Pancreas (tissue), 10 donors: ENCODE data around the gene HS6ST1. TPM values are rescaled to one million over a fixed set of nuclear protein-coding genes. Genes with fewer than 3 reads are reported as not detected.

Experiments used
- ATAC-seq, 4 donors: fragments of 200-7000 bp; cut with Tn5 transposase; one replicate each; pipeline versions ENCODE4 v1.8.0 to v1.9.1; 2020; ENCODE audit warnings: mild to moderate bottlenecking in 4 of 4, moderate library complexity in 4 of 4
- DNase-seq, 6 donors: peaks; one replicate each; pipeline ENCODE4 v3.0.0-alpha.2; 2020
- FAIRE-seq: peaks from 2 replicates; lab custom pipeline; 2012; peaks lifted over from hg19 to GRCh38; lab: Jason Lieb, UNC
- H3K27ac ChIP-seq, 4 donors: fragments of 200-600 bp; sonication (generic); 1 replicate in 3 of 4; 2 replicates in 1 of 4; pipeline versions ENCODE4 v1.5.0 to v1.8.0; 2020
- H3K27me3 ChIP-seq, 4 donors: fragments of 200-600 bp; one replicate each; pipeline ENCODE4 v1.8.0; 2021
- H3K36me3 ChIP-seq, 3 donors: fragments of 200-600 bp; sonication (generic) in 1 of 3; one replicate each; pipeline versions ENCODE4 v1.5.0 to v1.8.0; 2020 to 2021
- H3K4me1 ChIP-seq, 3 donors: fragments of 200-600 bp; one replicate each; pipeline ENCODE4 v1.8.0; 2021
- H3K4me3 ChIP-seq, 4 donors: fragments of 200-600 bp; sonication (generic) in 2 of 4; one replicate each; pipeline versions ENCODE4 v1.5.0 to v1.8.0; 2020 to 2021
- H3K9me3 ChIP-seq, 4 donors: fragments of 200-600 bp; one replicate each; pipeline ENCODE4 v1.8.0; 2021
- WGBS, 2 donors: extraction: QIAGEN DNeasy Blood & Tissue Kit; methylation state at CpG; one replicate each; pipeline ENCODE4 v1.1.7; 2013; 5-methylcytosine and 5-hydroxymethylcytosine counted together
- intact Hi-C, 3 donors: fragments of 100-400 bp; cut with DNase I; formaldehyde crosslinking; loops; one replicate each; pipeline versions ENCODE4 v1.11.1 to v1.14.2; 2022
- polyA plus RNA-seq, 2 donors: library from polyadenylated mRNA; stranded (reverse); fragments of 200-250 nt; gene quantifications; one replicate each; pipeline ENCODE4 v1.2.3, GENCODE V29; 2013
- total RNA-seq, 6 donors: library from RNA; stranded (reverse); fragmentation: NEBNext Ultra II Directional in 4 of 6; extraction: Animal tissue kit (Norgen Biotek cat#: 25700) in 4 of 6; gene quantifications; one replicate each; pipeline versions ENCODE4 v1.2.1 to v1.2.4, GENCODE V29; 2021 to 2023
- TF ChIP-seq, protein P1 (sequence below), 4 donors: fragments of 200-600 bp; sonication (generic) in 3 of 4; IDR thresholded peaks; one replicate each; pipeline versions ENCODE4 v1.5.0 to v1.8.0; 2021; ENCODE audit warnings: antibody characterized with exemption in 4 of 4
- donor health status: healthy with polysubstance abuse.
- donor health status: DM: no; HTN: no; CAD: no; lungs with moderate emphysema.
- donor health status: DM: no; HTN: no; CAD: no.
- donor health status: control.
- donor health status: control.
- donor health status: Bipolar disorder and iron deficiency.
- donor health status: DM: yes; HTN: yes; CAD: no.
- donor health status: DM: no; HTN: no; CAD: no.
- donor health status: DM: no; HTN: no; CAD: no.
- donor health status: DM: yes; HTN: yes; CAD: no.

HS6ST1 gene
- total and polyA plus RNA-seq, 8 donors, result 20.7 to 47.8 (median 25.5) TPM

- H3K27ac ChIP-seq, result no peak overlapping the region
- H3K36me3 ChIP-seq, result no peaks in the 10 kb centered on the region
- H3K27me3 ChIP-seq, result no peaks in the 10 kb centered on the region
- DNase-seq, result no peak
- WGBS, 2 donors, result 89 to 96% methylated on average over 1 of the region's 1 CpG
- TF ChIP-seq, protein P1, sequence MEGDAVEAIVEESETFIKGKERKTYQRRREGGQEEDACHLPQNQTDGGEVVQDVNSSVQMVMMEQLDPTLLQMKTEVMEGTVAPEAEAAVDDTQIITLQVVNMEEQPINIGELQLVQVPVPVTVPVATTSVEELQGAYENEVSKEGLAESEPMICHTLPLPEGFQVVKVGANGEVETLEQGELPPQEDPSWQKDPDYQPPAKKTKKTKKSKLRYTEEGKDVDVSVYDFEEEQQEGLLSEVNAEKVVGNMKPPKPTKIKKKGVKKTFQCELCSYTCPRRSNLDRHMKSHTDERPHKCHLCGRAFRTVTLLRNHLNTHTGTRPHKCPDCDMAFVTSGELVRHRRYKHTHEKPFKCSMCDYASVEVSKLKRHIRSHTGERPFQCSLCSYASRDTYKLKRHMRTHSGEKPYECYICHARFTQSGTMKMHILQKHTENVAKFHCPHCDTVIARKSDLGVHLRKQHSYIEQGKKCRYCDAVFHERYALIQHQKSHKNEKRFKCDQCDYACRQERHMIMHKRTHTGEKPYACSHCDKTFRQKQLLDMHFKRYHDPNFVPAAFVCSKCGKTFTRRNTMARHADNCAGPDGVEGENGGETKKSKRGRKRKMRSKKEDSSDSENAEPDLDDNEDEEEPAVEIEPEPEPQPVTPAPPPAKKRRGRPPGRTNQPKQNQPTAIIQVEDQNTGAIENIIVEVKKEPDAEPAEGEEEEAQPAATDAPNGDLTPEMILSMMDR (IDR thresholded peaks at IDR 0.05), result no peak
- peaks cover 0 to 11% (median 11%) of the 10 kb centered on the region in 3 donors for H3K4me1 ChIP-seq
- H3K4me3 ChIP-seq, result no peak overlapping the region
- FAIRE-seq, result no peak
- H3K9me3 ChIP-seq, result no peaks in the 10 kb centered on the region
- no peak for ATAC-seq
- intact Hi-C loops, result no loop called here
These were observed 24.8 kb upstream of the HS6ST1 start for GRCh38 chr2:128343459-128343858.

DNA sequence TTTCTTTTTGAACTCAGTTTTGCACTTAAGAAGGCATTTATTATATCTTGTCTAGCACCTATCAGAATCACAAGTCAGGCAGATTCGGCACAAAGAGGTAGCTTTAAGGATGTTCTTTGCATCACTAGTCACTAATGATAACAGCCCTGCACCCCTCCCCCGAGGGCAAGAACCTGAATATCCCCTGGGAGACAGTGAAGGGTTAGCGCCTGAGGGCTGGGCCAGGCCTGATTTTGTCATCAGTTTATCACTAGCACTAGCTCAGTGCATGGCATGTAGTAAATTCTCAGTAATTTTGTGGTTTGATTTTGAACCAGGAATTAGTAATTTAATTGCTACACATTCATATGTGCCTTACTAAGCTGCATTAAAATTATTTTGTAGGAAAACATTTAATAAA is 23.9 kb upstream of the HS6ST1 start:
- WGBS, 2 donors, result 82 to 85% methylated on average over 3 of the region's 3 CpGs
- H3K27me3 ChIP-seq, result no peaks in the 10 kb centered on the region
- TF ChIP-seq, protein P1 (IDR thresholded peaks at IDR 0.05), result no peak
- no peak overlapping the region for H3K27ac ChIP-seq
- H3K4me1 ChIP-seq, result peaks cover 0 to 2% (median 2%) of the 10 kb centered on the region in 3 donors
- intact Hi-C loops, result no loop called here
- no peaks in the 10 kb centered on the region for H3K36me3 ChIP-seq
- no peaks in the 10 kb centered on the region for H3K9me3 ChIP-seq
- ATAC-seq (no peak), FAIRE-seq (no peak), DNase-seq (no peak)
- H3K4me3 ChIP-seq, result no peak overlapping the region

GRCh38 chr2:128341621-128342020 is 23.0 kb upstream of the HS6ST1 start:
- TF ChIP-seq, protein P1 (IDR thresholded peaks at IDR 0.05), result no peak
- no peaks in the 10 kb centered on the region for H3K36me3 ChIP-seq
- no peaks in the 10 kb centered on the region for H3K27me3 ChIP-seq
- no peak overlapping the region for H3K4me3 ChIP-seq
- no peaks in the 10 kb centered on the region for H3K4me1 ChIP-seq
- WGBS, 2 donors, result 92 to 96% methylated on average over 3 of the region's 3 CpGs
- FAIRE-seq (no peak), DNase-seq (no peak), ATAC-seq (no peak)
- no peaks in the 10 kb centered on the region for H3K9me3 ChIP-seq
- intact Hi-C loops, result no loop called here
- H3K27ac ChIP-seq, result no peak overlapping the region

GRCh38 chr2:128332091-128332634 is 13.5 kb upstream of the HS6ST1 start:
- Histone ChIP-seq H3K4me1 (no peaks in the 10 kb centered on the region), H3K4me3 (no peak overlapping the region), H3K27ac (no peak overlapping the region), H3K36me3 (no peaks in the 10 kb centered on the region), H3K9me3 (no peaks in the 10 kb centered on the region), H3K27me3 (no peaks in the 10 kb centered on the region)
- DNase-seq (no peak), ATAC-seq (no peak), FAIRE-seq (no peak)
- intact Hi-C loops, result no loop called here
- 71 to 98% methylated on average over 2 of the region's 2 CpGs for WGBS, 2 donors
- TF ChIP-seq, protein P1 (IDR thresholded peaks at IDR 0.05), result no peak

DNA sequence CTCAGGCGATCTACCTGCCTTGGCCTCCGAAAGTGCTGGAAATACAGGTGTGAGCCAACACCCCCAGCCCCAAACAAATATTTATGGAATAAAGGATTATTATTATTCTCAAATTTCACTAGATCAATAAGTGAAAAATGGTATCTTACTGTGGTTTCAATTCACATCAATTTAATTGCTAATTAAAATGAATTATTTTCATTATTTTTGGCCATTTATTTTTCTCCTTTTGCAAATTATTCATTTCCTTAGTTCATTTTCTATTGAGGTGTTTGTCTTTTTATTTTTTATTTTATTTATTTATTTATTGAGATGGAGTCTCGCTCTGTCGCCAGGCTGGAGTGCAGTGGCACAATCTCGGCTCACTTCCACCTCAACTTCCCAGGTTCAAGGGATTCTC is 11.9 kb upstream of the HS6ST1 start:
- ATAC-seq (no peak), DNase-seq (no peak), FAIRE-seq (no peak)
- 94 to 99% methylated on average over 5 of the region's 5 CpGs for WGBS, 2 donors
- no peak overlapping the region for H3K4me3 ChIP-seq
- no peaks in the 10 kb centered on the region for H3K4me1 ChIP-seq
- no peaks in the 10 kb centered on the region for H3K36me3 ChIP-seq
- H3K27me3 ChIP-seq, result no peaks in the 10 kb centered on the region
- TF ChIP-seq, protein P1 (IDR thresholded peaks at IDR 0.05), result no peak
- no peak overlapping the region for H3K27ac ChIP-seq
- no peaks in the 10 kb centered on the region for H3K9me3 ChIP-seq
- intact Hi-C loops, result no loop called here
